Esophagus squamous epithelium (tissue), 5 donors: ENCODE measurements around the gene BMP5. TPM values are rescaled to one million over a fixed set of nuclear protein-coding genes. Genes with fewer than 3 reads are reported as not detected.

Experiments
- DNase-seq: peaks from one replicate; lab custom pipeline; 2025; lab: John Stamatoyannopoulos, UW
- H3K27ac ChIP-seq, 4 donors: fragments of 200-600 bp; sonication (generic); one replicate each; pipeline ENCODE4 v1.5.1; 2016 to 2019; ENCODE audit warnings: mild to moderate bottlenecking in 1 of 4
- H3K27me3 ChIP-seq, 4 donors: fragments of 200-600 bp; sonication (generic); 1 replicate in 3 of 4; 2 replicates in 1 of 4; pipeline versions ENCODE4 v1.5.1 to v1.6.0; 2017 to 2021; ENCODE audit warnings: antibody characterized with exemption in 1 of 4
- H3K36me3 ChIP-seq, 3 donors: fragments of 200-600 bp; sonication (generic); one replicate each; pipeline ENCODE4 v1.5.1; 2016 to 2019
- H3K4me1 ChIP-seq, 3 donors: fragments of 200-600 bp; sonication (generic); one replicate each; pipeline ENCODE4 v1.5.1; 2017 to 2019
- H3K4me3 ChIP-seq, 4 donors: fragments of 200-600 bp; sonication (generic); 1 replicate in 3 of 4; 2 replicates in 1 of 4; pipeline ENCODE4 v1.5.1; 2016 to 2019; ENCODE audit warnings: mild to moderate bottlenecking in 2 of 4, moderate library complexity in 1 of 4
- H3K9me3 ChIP-seq, 3 donors: fragments of 200-600 bp; sonication (generic); one replicate each; pipeline ENCODE4 v1.5.1; 2016 to 2019
- CTCF ChIP-seq, 6 experiments: fragments of 450-650 bp in 4 of 6; fragments of 200-600 bp in 2 of 6; sonication (generic) in 2 of 6; IDR thresholded peaks; one replicate each; pipeline ENCODE4 v1.5.1; 2016 to 2019; ENCODE audit warnings: antibody characterized with exemption in 6 of 6, mild to moderate bottlenecking in 4 of 6, moderate library complexity in 4 of 6
- POLR2A ChIP-seq, 4 donors: fragments of 450-650 bp; IDR thresholded peaks; one replicate each; pipeline ENCODE4 v1.6.1; 2017; ENCODE audit warnings: antibody characterized with exemption in 4 of 4, mild to moderate bottlenecking in 4 of 4, moderate library complexity in 3 of 4
- WGBS, 2 donors: methylation state at CpG; one replicate each; pipeline ENCODE4 v1.1.5; 2018; 5-methylcytosine and 5-hydroxymethylcytosine counted together
- intact Hi-C: fragments of 100-400 bp; cut with DNase I; formaldehyde crosslinking; loops from one replicate; pipeline ENCODE4 v1.15.0; 2022
- total RNA-seq, 4 donors: library from RNA; depleted of rRNA; stranded (reverse); fragments of >200 nt; gene quantifications; one replicate each; pipeline ENCODE4 v1.1.0, GENCODE V29; 2016
- donor health status: DM: yes; HTN: yes; CAD: no.

Gene BMP5
- total RNA-seq, 4 donors from 2014 or later = 0.04 to 0.26 (median 0.15) TPM

- 31 to 41% methylated on average over 3 of the region's 3 CpGs for WGBS, 2 donors
- Histone ChIP-seq H3K4me3 (no peak overlapping the region), H3K27ac (peak overlapping the region in 2 of 4 donors; percentile 30 to 52), H3K9me3 (no peaks in the 10 kb centered on the region), H3K4me1 (peaks cover 0 to 45% (median 6%) of the 10 kb centered on the region in 3 donors), H3K36me3 (no peaks in the 10 kb centered on the region), H3K27me3 (no peaks in the 10 kb centered on the region)
- DNase-seq = no peak
- intact Hi-C loops = no loop called here
- TF ChIP-seq CTCF (IDR thresholded peaks at IDR 0.05) (no peak), POLR2A (IDR thresholded peaks at IDR 0.05) (no peak)
Observed at GRCh38 chr6:55758156-55758937, 117.0 kb downstream of the BMP5 start.

- intact Hi-C loops = no loop called here
Observed at GRCh38 chr6:55756531-55757031, 118.8 kb downstream of the BMP5 start.

GRCh38 chr6:55748880-55749279 is 126.5 kb downstream of the BMP5 start:
- Histone ChIP-seq H3K9me3 (no peaks in the 10 kb centered on the region), H3K27me3 (no peaks in the 10 kb centered on the region), H3K4me1 (no peaks in the 10 kb centered on the region), H3K36me3 (no peaks in the 10 kb centered on the region), H3K27ac (no peak overlapping the region), H3K4me3 (no peak overlapping the region)
- 78 to 90% methylated on average over 4 of the region's 4 CpGs for WGBS, 2 donors
- TF ChIP-seq CTCF (IDR thresholded peaks at IDR 0.05) (no peak), POLR2A (IDR thresholded peaks at IDR 0.05) (no peak)
- no peak for DNase-seq
- intact Hi-C loops = no loop called here

More at GRCh38 chr6:55756531-55757031, 118.8 kb downstream of the BMP5 start:
- H3K27me3 ChIP-seq = no peaks in the 10 kb centered on the region
- H3K27ac ChIP-seq = peak overlapping the region in 1 of 4 donors; percentile 30
- no peaks in the 10 kb centered on the region for H3K36me3 ChIP-seq
- H3K4me1 ChIP-seq = peaks cover 0 to 45% (median 6%) of the 10 kb centered on the region in 3 donors
- H3K9me3 ChIP-seq = no peaks in the 10 kb centered on the region
- 35 to 40% methylated on average over 6 of the region's 6 CpGs for WGBS, 2 donors
- no peak for DNase-seq
- no peak for TF ChIP-seq CTCF (IDR thresholded peaks at IDR 0.05)
- no peak for TF ChIP-seq POLR2A (IDR thresholded peaks at IDR 0.05)
- no peak overlapping the region for H3K4me3 ChIP-seq

GRCh38 chr6:55746473-55746872 is 128.9 kb downstream of the BMP5 start:
- H3K4me3 ChIP-seq = no peak overlapping the region
- 80 to 81% methylated on average over 1 of the region's 1 CpG for WGBS, 2 donors
- no peaks in the 10 kb centered on the region for H3K36me3 ChIP-seq
- TF ChIP-seq CTCF (IDR thresholded peaks at IDR 0.05) = no peak
- TF ChIP-seq POLR2A (IDR thresholded peaks at IDR 0.05) = no peak
- H3K9me3 ChIP-seq = no peaks in the 10 kb centered on the region
- DNase-seq = no peak
- H3K27ac ChIP-seq = no peak overlapping the region
- H3K27me3 ChIP-seq = no peaks in the 10 kb centered on the region
- no peaks in the 10 kb centered on the region for H3K4me1 ChIP-seq
- intact Hi-C loops = no loop called here

- TF ChIP-seq CTCF (IDR thresholded peaks at IDR 0.05) (no peak), POLR2A (IDR thresholded peaks at IDR 0.05) (no peak)
- Histone ChIP-seq H3K4me1 (no peaks in the 10 kb centered on the region), H3K4me3 (no peak overlapping the region), H3K27me3 (no peaks in the 10 kb centered on the region), H3K27ac (no peak overlapping the region), H3K9me3 (peaks cover 0 to 6% (median 0%) of the 10 kb centered on the region in 3 donors), H3K36me3 (no peaks in the 10 kb centered on the region)
- DNase-seq = no peak
- intact Hi-C loops = no loop called here
Observed at GRCh38 chr6:55734256-55734655, 141.1 kb downstream of the BMP5 start.
